ENCODE data around the gene NLRP5. TPM values are rescaled to one million over a fixed set of nuclear protein-coding genes. Genes with fewer than 3 reads are reported as not detected.
"Not testable (repeated sequence)": the region's sequence is repeated elsewhere in the genome, so short reads cannot be mapped to it uniquely, and the experiment has no call there.

The NLRP5 gene
- total and polyA plus RNA-seq, 7 experiments from 2014 or later = not detected

- H3K27ac Mint-ChIP-seq = no peak overlapping the region
- H3K9me3 ChIP-seq (ENCODE audit: control insufficient read depth in 2 of 3, low read length in 3 of 3) = no peaks in the 10 kb centered on the region
- peaks cover 0 to 46% (median 0%) of the 10 kb centered on the region in 3 experiments for H3K36me3 ChIP-seq (ENCODE audit: control insufficient read depth in 2 of 3, insufficient read depth in 3 of 3, low read length in 3 of 3)
- H3K27me3 ChIP-seq (ENCODE audit: control insufficient read depth in 2 of 2, insufficient read depth in 2 of 2, low read length in 2 of 2) = no peaks in the 10 kb centered on the region
- CTCF ChIA-PET = no interaction called here
- no peak for DNase-seq
- H3K27ac ChIP-seq (ENCODE audit: low read depth, low read length) = no peak overlapping the region
- POLR2A ChIA-PET = no interaction called here
- peaks cover 0 to 32% (median 13%) of the 10 kb centered on the region in 5 donors for H3K36me3 Mint-ChIP-seq
- H3K4me3 Mint-ChIP-seq = no peak overlapping the region
- no peaks in the 10 kb centered on the region for H3K4me1 ChIP-seq (ENCODE audit: control insufficient read depth in 2 of 2, insufficient read depth in 2 of 2, low read length in 2 of 2)
- H3K4me1 Mint-ChIP-seq = peaks cover 0 to 19% (median 8%) of the 10 kb centered on the region in 7 donors
- intact Hi-C loops (cut with micrococcal nuclease) = no loop called here
- H3K4me3 ChIP-seq (ENCODE audit: low read length) = no peak overlapping the region
- no peak for ATAC-seq
- H3K27me3 Mint-ChIP-seq = no peaks in the 10 kb centered on the region
- peaks cover 0 to 11% (median 0%) of the 10 kb centered on the region in 11 donors for H3K9me3 Mint-ChIP-seq
Observed at GRCh38 chr19:56096665-56097064, 110.1 kb downstream of the NLRP5 start.

- ChIA-PET POLR2A (no interaction called here), CTCF (no interaction called here)
- Mint-ChIP-seq H3K4me3 (no peak overlapping the region), H3K27me3 (no peaks in the 10 kb centered on the region), H3K27ac (no peak overlapping the region), H3K4me1 (peaks cover 0 to 19% (median 8%) of the 10 kb centered on the region in 7 donors), H3K9me3 (peaks cover 0 to 11% (median 0%) of the 10 kb centered on the region in 11 donors), H3K36me3 (peaks cover 0 to 32% (median 13%) of the 10 kb centered on the region in 5 donors)
- Histone ChIP-seq H3K4me1 (ENCODE audit: control insufficient read depth in 2 of 2, insufficient read depth in 2 of 2, low read length in 2 of 2) (no peaks in the 10 kb centered on the region), H3K4me3 (ENCODE audit: low read length) (no peak overlapping the region), H3K9me3 (ENCODE audit: control insufficient read depth in 2 of 3, low read length in 3 of 3) (no peaks in the 10 kb centered on the region), H3K27me3 (ENCODE audit: control insufficient read depth in 2 of 2, insufficient read depth in 2 of 2, low read length in 2 of 2) (no peaks in the 10 kb centered on the region), H3K36me3 (ENCODE audit: control insufficient read depth in 2 of 3, insufficient read depth in 3 of 3, low read length in 3 of 3) (peaks cover 0 to 53% (median 0%) of the 10 kb centered on the region in 3 experiments), H3K27ac (ENCODE audit: low read depth, low read length) (no peak overlapping the region)
- no peak for DNase-seq
- intact Hi-C loops (cut with micrococcal nuclease) = no loop called here
- ATAC-seq = no peak
Observed at GRCh38 chr19:56097306-56097705, 110.7 kb downstream of the NLRP5 start.

GRCh38 chr19:56097776-56098175, 111.2 kb downstream of the NLRP5 start:
- DNase-seq = no peak
- peaks cover 0 to 8% (median 0%) of the 10 kb centered on the region in 11 donors for H3K9me3 Mint-ChIP-seq
- no peaks in the 10 kb centered on the region for H3K27me3 Mint-ChIP-seq
- Histone ChIP-seq H3K27me3 (ENCODE audit: control insufficient read depth in 2 of 2, insufficient read depth in 2 of 2, low read length in 2 of 2) (no peaks in the 10 kb centered on the region), H3K9me3 (ENCODE audit: control insufficient read depth in 2 of 3, low read length in 3 of 3) (no peaks in the 10 kb centered on the region), H3K4me1 (ENCODE audit: control insufficient read depth in 2 of 2, insufficient read depth in 2 of 2, low read length in 2 of 2) (no peaks in the 10 kb centered on the region), H3K27ac (ENCODE audit: low read depth, low read length) (no peak overlapping the region), H3K36me3 (ENCODE audit: control insufficient read depth in 2 of 3, insufficient read depth in 3 of 3, low read length in 3 of 3) (peaks cover 0 to 57% (median 0%) of the 10 kb centered on the region in 3 experiments), H3K4me3 (ENCODE audit: low read length) (no peak overlapping the region)
- peaks cover 0 to 29% (median 11%) of the 10 kb centered on the region in 5 donors for H3K36me3 Mint-ChIP-seq
- ATAC-seq = no peak
- H3K4me1 Mint-ChIP-seq = peaks cover 0 to 15% (median 7%) of the 10 kb centered on the region in 7 donors
- CTCF ChIA-PET = no interaction called here
- POLR2A ChIA-PET = no interaction called here
- intact Hi-C loops (cut with micrococcal nuclease) = no loop called here
- no peak overlapping the region for H3K27ac Mint-ChIP-seq
- no peak overlapping the region for H3K4me3 Mint-ChIP-seq

- intact Hi-C loops (cut with micrococcal nuclease); POLR2A ChIA-PET; H3K9me3 ChIP-seq (ENCODE audit: control insufficient read depth in 2 of 3, low read length in 3 of 3); H3K9me3 Mint-ChIP-seq; H3K27me3 ChIP-seq (ENCODE audit: control insufficient read depth in 2 of 2, insufficient read depth in 2 of 2, low read length in 2 of 2); H3K27ac Mint-ChIP-seq; ATAC-seq; H3K27me3 Mint-ChIP-seq; CTCF ChIA-PET; DNase-seq; H3K27ac ChIP-seq (ENCODE audit: low read depth, low read length); H3K4me3 ChIP-seq (ENCODE audit: low read length); H3K4me1 ChIP-seq (ENCODE audit: control insufficient read depth in 2 of 2, insufficient read depth in 2 of 2, low read length in 2 of 2); H3K4me3 Mint-ChIP-seq: not testable (repeated sequence)
- peaks cover 0 to 62% (median 0%) of the 10 kb centered on the region in 3 experiments for H3K36me3 ChIP-seq (ENCODE audit: control insufficient read depth in 2 of 3, insufficient read depth in 3 of 3, low read length in 3 of 3)
- H3K4me1 Mint-ChIP-seq = peaks cover 0 to 10% (median 6%) of the 10 kb centered on the region in 7 donors
- H3K36me3 Mint-ChIP-seq = peaks cover 0 to 24% (median 8%) of the 10 kb centered on the region in 5 donors
Observed at GRCh38 chr19:56098237-56098636, 111.7 kb downstream of the NLRP5 start.

- Histone ChIP-seq H3K4me3 (ENCODE audit: low read length) (no peak overlapping the region), H3K27me3 (ENCODE audit: control insufficient read depth in 2 of 2, insufficient read depth in 2 of 2, low read length in 2 of 2) (no peaks in the 10 kb centered on the region), H3K9me3 (ENCODE audit: control insufficient read depth in 2 of 3, low read length in 3 of 3) (no peaks in the 10 kb centered on the region), H3K4me1 (ENCODE audit: control insufficient read depth in 2 of 2, insufficient read depth in 2 of 2, low read length in 2 of 2) (no peaks in the 10 kb centered on the region), H3K36me3 (ENCODE audit: control insufficient read depth in 2 of 3, insufficient read depth in 3 of 3, low read length in 3 of 3) (peaks cover 0 to 64% (median 0%) of the 10 kb centered on the region in 3 experiments), H3K27ac (ENCODE audit: low read depth, low read length) (no peak overlapping the region)
- Mint-ChIP-seq H3K4me3 (no peak overlapping the region), H3K36me3 (peaks cover 0 to 18% (median 3%) of the 10 kb centered on the region in 5 donors), H3K27ac (no peak overlapping the region), H3K9me3 (peaks cover 0 to 2% (median 0%) of the 10 kb centered on the region in 11 donors), H3K4me1 (peaks cover 0 to 8% (median 3%) of the 10 kb centered on the region in 7 donors), H3K27me3 (no peaks in the 10 kb centered on the region)
- DNase-seq = no peak
- intact Hi-C loops (cut with micrococcal nuclease) = no loop called here
- POLR2A ChIA-PET = no interaction called here
- CTCF ChIA-PET = no interaction called here
- no peak for ATAC-seq
Observed at GRCh38 chr19:56098731-56099568, 112.4 kb downstream of the NLRP5 start.

GRCh38 chr19:56099638-56100539, 113.3 kb downstream of the NLRP5 start:
- Mint-ChIP-seq H3K27me3 (no peaks in the 10 kb centered on the region), H3K4me3 (no peak overlapping the region), H3K9me3 (peaks cover 0 to 2% (median 0%) of the 10 kb centered on the region in 11 donors), H3K27ac (no peak overlapping the region), H3K36me3 (peaks cover 0 to 14% (median 0%) of the 10 kb centered on the region in 5 donors), H3K4me1 (peaks cover 0 to 8% (median 4%) of the 10 kb centered on the region in 7 donors)
- peaks cover 0 to 64% (median 0%) of the 10 kb centered on the region in 3 experiments for H3K36me3 ChIP-seq (ENCODE audit: control insufficient read depth in 2 of 3, insufficient read depth in 3 of 3, low read length in 3 of 3)
- intact Hi-C loops (cut with micrococcal nuclease) = no loop called here
- no peak for DNase-seq
- no peaks in the 10 kb centered on the region for H3K9me3 ChIP-seq (ENCODE audit: control insufficient read depth in 2 of 3, low read length in 3 of 3)
- CTCF ChIA-PET = no interaction called here
- no peak overlapping the region for H3K4me3 ChIP-seq (ENCODE audit: low read length)
- no peaks in the 10 kb centered on the region for H3K4me1 ChIP-seq (ENCODE audit: control insufficient read depth in 2 of 2, insufficient read depth in 2 of 2, low read length in 2 of 2)
- H3K27me3 ChIP-seq (ENCODE audit: control insufficient read depth in 2 of 2, insufficient read depth in 2 of 2, low read length in 2 of 2) = no peaks in the 10 kb centered on the region
- POLR2A ChIA-PET = no interaction called here
- ATAC-seq = peak; percentile 7
- H3K27ac ChIP-seq (ENCODE audit: low read depth, low read length) = no peak overlapping the region

All from naive thymus-derived CD4-positive, alpha-beta T cell (primary cell).